Right cardiac atrium (tissue), 5 donors: Measurements from ENCODE around the gene RNF175. TPM values are rescaled to one million over a fixed set of nuclear protein-coding genes. Genes with fewer than 3 reads are reported as not detected.

ENCODE experiments used
- ATAC-seq, 2 donors: fragments of 200-7000 bp; cut with Tn5 transposase; one replicate each; pipeline versions ENCODE4 v1.8.0 to v1.9.1; 2020; ENCODE audit warnings: moderate library complexity in 2 of 2, mild to moderate bottlenecking in 1 of 2
- DNase-seq, 3 donors: peaks; one replicate each; pipeline ENCODE4 v3.0.0-alpha.2; 2020
- H3K27ac ChIP-seq: one replicate; pipeline ENCODE4 v1.5.1; 2013; ENCODE audit warnings: mild to moderate bottlenecking, low read length, control low read depth, moderate library complexity
- H3K27me3 ChIP-seq: one replicate; pipeline ENCODE4 v1.6.1; 2013; ENCODE audit not compliant: control insufficient read depth, insufficient read depth
- H3K4me1 ChIP-seq: one replicate; pipeline ENCODE4 v1.6.1; 2013; ENCODE audit warnings: low read length; ENCODE audit not compliant: control insufficient read depth, insufficient read depth
- H3K4me3 ChIP-seq: one replicate; pipeline ENCODE4 v1.5.1; 2013; ENCODE audit warnings: low read length, control low read depth
- H3K9me3 ChIP-seq: one replicate; pipeline ENCODE4 v1.6.1; 2013; ENCODE audit warnings: low read length; ENCODE audit not compliant: control insufficient read depth
- WGBS: extraction: QIAGEN DNeasy Blood & Tissue Kit; methylation state at CpG from one replicate; pipeline ENCODE4 v1.1.7; 2013; 5-methylcytosine and 5-hydroxymethylcytosine counted together
- intact Hi-C, 4 donors: fragments of 100-400 bp; cut with DNase I; formaldehyde crosslinking; loops; one replicate each; pipeline versions ENCODE4 v1.11.0 to v1.14.0; 2022 to 2023
- polyA plus RNA-seq: library from polyadenylated mRNA; stranded (reverse); fragments of 200-250 nt; gene quantifications from one replicate; pipeline ENCODE4 v1.2.3, GENCODE V29; 2013
- total RNA-seq, 4 donors: library from RNA; stranded (reverse); fragmentation: NEBNext Ultra II Directional; extraction: Animal tissue kit (Norgen Biotek cat#: 25700); gene quantifications; one replicate each; pipeline ENCODE4 v1.2.1, GENCODE V29; 2021
- donor health status: healthy with polysubstance abuse.
- donor health status: DM: no; HTN: yes; CAD: no.
- donor health status: DM: no; HTN: no; CAD: no.
- donor health status: DM: no; HTN: yes; CAD: no; lungs with severe emphysema.
- donor health status: DM: yes; HTN: yes; CAD: no.

Gene RNF175
- total and polyA plus RNA-seq, 5 donors: 3.3 to 10.6 (median 9.1) TPM

GRCh38 chr4:153766758-153767157 is 6.9 kb upstream of the RNF175 start:
- Histone ChIP-seq H3K4me1 (no peaks in the 10 kb centered on the region), H3K9me3 (no peaks in the 10 kb centered on the region), H3K27me3 (no peaks in the 10 kb centered on the region), H3K4me3 (no peak overlapping the region), H3K27ac (no peak overlapping the region)
- WGBS: 88% methylated on average over 6 of the region's 6 CpGs
- intact Hi-C loops: no loop called here
- ATAC-seq (no peak), DNase-seq (no peak)

GRCh38 chr4:153765894-153766293 is 6.1 kb upstream of the RNF175 start:
- no peak for ATAC-seq
- intact Hi-C loops: no loop called here
- H3K4me1 ChIP-seq: no peaks in the 10 kb centered on the region
- 83% methylated on average over 8 of the region's 8 CpGs for WGBS
- H3K27me3 ChIP-seq: no peaks in the 10 kb centered on the region
- no peak for DNase-seq
- H3K4me3 ChIP-seq: no peak overlapping the region
- no peaks in the 10 kb centered on the region for H3K9me3 ChIP-seq
- H3K27ac ChIP-seq: no peak overlapping the region

- no peak overlapping the region for H3K4me3 ChIP-seq
- no peaks in the 10 kb centered on the region for H3K4me1 ChIP-seq
- no peak for ATAC-seq
- no peak for DNase-seq
- H3K9me3 ChIP-seq: no peaks in the 10 kb centered on the region
- H3K27ac ChIP-seq: no peak overlapping the region
- no peaks in the 10 kb centered on the region for H3K27me3 ChIP-seq
- 60% methylated on average over 5 of the region's 5 CpGs for WGBS
- intact Hi-C loops: no loop called here
These were observed 5.0 kb upstream of the RNF175 start for GRCh38 chr4:153764601-153765368.

- no peak for DNase-seq
- H3K27ac ChIP-seq: no peak overlapping the region
- H3K27me3 ChIP-seq: no peaks in the 10 kb centered on the region
- no peaks in the 10 kb centered on the region for H3K9me3 ChIP-seq
- 94% methylated on average over 1 of the region's 1 CpG for WGBS
- ATAC-seq: no peak
- intact Hi-C loops: no loop called here
- H3K4me3 ChIP-seq: no peak overlapping the region
- no peaks in the 10 kb centered on the region for H3K4me1 ChIP-seq
These were observed 3.6 kb upstream of the RNF175 start for GRCh38 chr4:153763404-153763803.

GRCh38 chr4:153758688-153759406 is 977 bp downstream of the RNF175 start:
- intact Hi-C loops: loop anchor here in 2 of 4 donors (5.0 to 10.0 kb wide), 2 partner anchors 127 to 414 kb away; partner anchors contain the start of gene MND1 (in 1 of the 2)
- DNase-seq: no peak
- no peaks in the 10 kb centered on the region for H3K27me3 ChIP-seq
- no peaks in the 10 kb centered on the region for H3K9me3 ChIP-seq
- WGBS: 51% methylated on average over 15 of the region's 15 CpGs
- peak overlapping the region; percentile 55 for H3K4me3 ChIP-seq
- no peak for ATAC-seq
- H3K4me1 ChIP-seq: no peaks in the 10 kb centered on the region
- H3K27ac ChIP-seq: no peak overlapping the region

GRCh38 chr4:153758136-153758535 is 1.7 kb downstream of the RNF175 start:
- no peaks in the 10 kb centered on the region for H3K4me1 ChIP-seq
- DNase-seq: no peak
- no peaks in the 10 kb centered on the region for H3K27me3 ChIP-seq
- 83% methylated on average over 2 of the region's 2 CpGs for WGBS
- no peak for ATAC-seq
- H3K27ac ChIP-seq: no peak overlapping the region
- H3K4me3 ChIP-seq: no peak overlapping the region
- no peaks in the 10 kb centered on the region for H3K9me3 ChIP-seq
- intact Hi-C loops: loop anchor here in 2 of 4 donors (5.0 to 10.0 kb wide), 2 partner anchors 126 to 413 kb away; partner anchors contain the start of gene MND1 (in 1 of the 2)

GRCh38 chr4:153757407-153757806 is 2.4 kb downstream of the RNF175 start:
- Histone ChIP-seq H3K4me1 (no peaks in the 10 kb centered on the region), H3K4me3 (no peak overlapping the region), H3K27ac (no peak overlapping the region), H3K9me3 (no peaks in the 10 kb centered on the region), H3K27me3 (no peaks in the 10 kb centered on the region)
- ATAC-seq (no peak), DNase-seq (no peak)
- WGBS: 69% methylated on average over 1 of the region's 1 CpG
- intact Hi-C loops: loop anchor here in 2 of 4 donors (5.0 to 10.0 kb wide), 2 partner anchors 125 to 413 kb away; partner anchors contain the start of gene MND1 (in 1 of the 2)

GRCh38 chr4:153755186-153755585 is 4.6 kb downstream of the RNF175 start:
- intact Hi-C loops: loop anchor here in 2 of 4 donors (5.0 to 10.0 kb wide), 2 partner anchors 123 to 410 kb away; partner anchors contain the start of gene MND1 (in 1 of the 2)
- Histone ChIP-seq H3K27me3 (no peaks in the 10 kb centered on the region), H3K4me1 (no peaks in the 10 kb centered on the region), H3K4me3 (no peak overlapping the region), H3K27ac (no peak overlapping the region), H3K9me3 (no peaks in the 10 kb centered on the region)
- ATAC-seq (no peak), DNase-seq (no peak)
- WGBS: 63% methylated on average over 2 of the region's 2 CpGs

- WGBS: 33% methylated on average over 5 of the region's 5 CpGs
- ATAC-seq (peak; percentile 54 to 77), DNase-seq (peak in 1 of 3 donors; percentile 33)
- Histone ChIP-seq H3K4me3 (no peak overlapping the region), H3K27ac (no peak overlapping the region), H3K9me3 (no peaks in the 10 kb centered on the region), H3K27me3 (no peaks in the 10 kb centered on the region), H3K4me1 (no peaks in the 10 kb centered on the region)
- intact Hi-C loops: loop anchor here in 1 of 4 donors (10.0 kb wide), 1 partner anchor 406 kb away; the partner anchor contains the start of gene MND1
These were observed 9.5 kb downstream of the RNF175 start for GRCh38 chr4:153750197-153750817.

GRCh38 chr4:153748378-153748777 is 11.4 kb downstream of the RNF175 start:
- ATAC-seq: peak; percentile 40 to 74
- no peaks in the 10 kb centered on the region for H3K9me3 ChIP-seq
- intact Hi-C loops: loop anchor here in 2 of 4 donors (5.0 to 10.0 kb wide), 2 partner anchors 111 to 124 kb away; no protein-coding TSS in a partner anchor
- DNase-seq: peak in 1 of 3 donors; percentile 41
- H3K4me3 ChIP-seq: no peak overlapping the region
- H3K27ac ChIP-seq: no peak overlapping the region
- H3K27me3 ChIP-seq: no peaks in the 10 kb centered on the region
- WGBS: 45% methylated on average over 6 of the region's 6 CpGs
- no peaks in the 10 kb centered on the region for H3K4me1 ChIP-seq
